Measurements from ENCODE around the gene TBX10. TPM values are rescaled to one million over a fixed set of nuclear protein-coding genes. Genes with fewer than 3 reads are reported as not detected.

The TBX10 gene
- total and polyA plus RNA-seq, 4 experiments from 2014 or later, result not detected

DNA sequence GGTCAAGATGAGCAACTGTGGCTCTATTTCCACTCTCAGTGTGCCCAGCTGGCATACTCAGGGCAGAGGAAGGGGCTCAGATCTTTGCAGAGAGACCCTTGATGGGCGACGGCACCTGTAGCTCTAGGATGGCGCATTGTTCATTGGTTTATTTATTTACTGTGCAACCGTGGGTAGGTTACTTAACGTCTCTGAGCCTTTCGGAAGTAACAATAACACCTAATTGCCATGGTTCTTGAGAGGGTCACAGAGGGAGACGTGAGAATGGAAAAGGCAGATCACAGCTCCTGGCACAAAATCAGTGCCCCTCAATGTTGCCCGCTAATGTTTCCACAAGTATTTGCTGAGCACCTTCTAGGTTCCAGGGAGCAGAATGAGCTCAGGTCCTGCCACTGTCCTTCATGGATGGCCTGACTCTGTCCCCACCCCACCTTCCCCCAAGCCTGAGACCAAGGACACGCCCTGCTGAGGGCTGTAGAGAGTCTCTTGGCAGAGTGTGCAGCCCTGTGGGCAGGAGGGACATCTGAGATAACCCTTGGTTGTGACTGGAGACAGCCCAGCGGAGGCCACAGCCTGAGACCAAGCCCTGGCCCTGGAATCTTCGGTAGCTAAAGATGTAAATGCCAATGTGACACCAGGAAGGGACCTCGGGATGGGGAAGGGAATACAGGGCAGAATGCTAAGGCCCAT, 35.6 kb upstream of the TBX10 start:
- peaks cover 8 to 16% of the 10 kb centered on the region in 2 donors for H3K27me3 Mint-ChIP-seq
- H3K27ac Mint-ChIP-seq, result no peak overlapping the region
- Histone ChIP-seq H3K27ac (ENCODE audit: low read depth, low read length) (no peak overlapping the region), H3K4me1 (ENCODE audit: insufficient read depth, low read length) (no peaks in the 10 kb centered on the region), H3K36me3 (ENCODE audit: insufficient read depth, low read length) (no peaks in the 10 kb centered on the region), H3K4me3 (ENCODE audit: low read length in 2 of 2) (no peak overlapping the region), H3K9me3 (ENCODE audit: control insufficient read depth in 1 of 2, low read length in 2 of 2) (no peaks in the 10 kb centered on the region), H3K27me3 (ENCODE audit: insufficient read depth, low read length) (no peaks in the 10 kb centered on the region)
- DNase-seq, result no peak
- intact Hi-C loops (cut with micrococcal nuclease), result no loop called here
- ChIA-PET CTCF (ENCODE audit: partially characterized antibody) (no interaction called here), POLR2A (ENCODE audit: partially characterized antibody) (no interaction called here)
- H3K4me3 Mint-ChIP-seq, result no peak overlapping the region
- peaks cover 0 to 2% (median 0%) of the 10 kb centered on the region in 8 donors for H3K9me3 Mint-ChIP-seq
- H3K36me3 Mint-ChIP-seq, result no peaks in the 10 kb centered on the region
- H3K4me1 Mint-ChIP-seq, result no peaks in the 10 kb centered on the region

DNA sequence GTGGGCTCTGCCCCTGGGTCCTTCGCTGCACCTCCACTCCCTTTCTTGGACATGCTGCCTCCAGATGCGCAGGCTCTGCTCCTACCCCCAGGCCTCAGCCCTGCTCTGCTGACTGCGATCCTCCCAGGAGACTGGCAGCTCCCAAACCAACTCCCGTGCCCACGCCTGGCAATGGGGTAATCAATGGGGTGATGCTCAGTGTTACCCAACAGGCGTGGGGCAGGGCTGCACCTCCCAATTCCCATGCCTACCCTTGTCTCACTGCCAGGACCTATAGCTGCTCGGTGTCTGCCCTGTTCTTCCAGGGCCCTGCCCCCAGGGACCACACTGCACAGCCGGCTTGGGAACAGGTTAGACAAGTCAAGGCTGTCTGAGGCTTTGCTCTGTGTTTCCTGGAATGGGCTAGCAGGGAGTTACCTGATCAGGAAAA, 34.9 kb upstream of the TBX10 start, which contains the start of gene ALDH3B2:
TSS of gene ALDH3B2 (minus strand) at position 182 of the 430 bp plus-strand sequence. CDS start 7,688 bp downstream, outside the sequence.
- Histone ChIP-seq H3K27ac (ENCODE audit: low read depth, low read length) (no peak within 1 kb of the TSS), H3K4me3 (ENCODE audit: low read length in 2 of 2) (no peak within 1 kb of the TSS), H3K27me3 (ENCODE audit: insufficient read depth, low read length) (no peaks in the 10 kb centered on the region), H3K9me3 (ENCODE audit: control insufficient read depth in 1 of 2, low read length in 2 of 2) (no peaks in the 10 kb centered on the region), H3K36me3 (ENCODE audit: insufficient read depth, low read length) (no peaks in the 10 kb centered on the region), H3K4me1 (ENCODE audit: insufficient read depth, low read length) (no peaks in the 10 kb centered on the region)
- no peak for DNase-seq
- Mint-ChIP-seq H3K4me3 (no peak within 1 kb of the TSS), H3K9me3 (peaks cover 0 to 2% (median 0%) of the 10 kb centered on the region in 8 donors), H3K4me1 (no peaks in the 10 kb centered on the region), H3K27me3 (peaks cover 8 to 16% of the 10 kb centered on the region in 2 donors), H3K27ac (no peak within 1 kb of the TSS), H3K36me3 (no peaks in the 10 kb centered on the region)
- CTCF ChIA-PET (ENCODE audit: partially characterized antibody), result no interaction called here
- intact Hi-C loops (cut with micrococcal nuclease), result no loop called here
- POLR2A ChIA-PET (ENCODE audit: partially characterized antibody), result no interaction called here

DNA sequence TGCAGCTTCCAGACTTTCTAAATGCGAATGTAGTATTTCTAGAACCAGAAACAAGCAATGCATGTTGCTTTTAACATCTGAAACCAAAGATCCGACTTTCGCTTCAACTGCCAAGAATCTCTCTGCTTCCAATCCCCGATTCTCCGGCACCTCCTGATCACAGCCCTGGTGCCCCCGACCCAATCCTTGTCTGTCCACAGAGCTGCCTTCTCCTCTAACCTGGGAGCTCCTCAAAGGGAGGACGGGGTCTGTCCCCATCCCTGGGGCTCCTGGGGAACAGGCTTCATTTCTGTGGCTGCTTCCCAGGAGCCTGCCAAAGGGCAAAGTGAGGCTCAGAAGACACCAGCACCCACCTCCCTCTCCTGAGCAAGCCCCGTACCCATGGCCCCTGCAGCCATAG, 34.3 kb upstream of the TBX10 start:
- Mint-ChIP-seq H3K36me3 (no peaks in the 10 kb centered on the region), H3K4me1 (no peaks in the 10 kb centered on the region), H3K27ac (no peak overlapping the region), H3K9me3 (peaks cover 0 to 2% (median 0%) of the 10 kb centered on the region in 8 donors), H3K4me3 (no peak overlapping the region), H3K27me3 (peaks cover 8 to 16% of the 10 kb centered on the region in 2 donors)
- ChIA-PET POLR2A (ENCODE audit: partially characterized antibody) (no interaction called here), CTCF (ENCODE audit: partially characterized antibody) (no interaction called here)
- no peaks in the 10 kb centered on the region for H3K36me3 ChIP-seq (ENCODE audit: insufficient read depth, low read length)
- no peaks in the 10 kb centered on the region for H3K27me3 ChIP-seq (ENCODE audit: insufficient read depth, low read length)
- no peaks in the 10 kb centered on the region for H3K9me3 ChIP-seq (ENCODE audit: control insufficient read depth in 1 of 2, low read length in 2 of 2)
- DNase-seq, result no peak
- H3K4me3 ChIP-seq (ENCODE audit: low read length in 2 of 2), result no peak overlapping the region
- no peak overlapping the region for H3K27ac ChIP-seq (ENCODE audit: low read depth, low read length)
- intact Hi-C loops (cut with micrococcal nuclease), result no loop called here
- H3K4me1 ChIP-seq (ENCODE audit: insufficient read depth, low read length), result no peaks in the 10 kb centered on the region

DNA sequence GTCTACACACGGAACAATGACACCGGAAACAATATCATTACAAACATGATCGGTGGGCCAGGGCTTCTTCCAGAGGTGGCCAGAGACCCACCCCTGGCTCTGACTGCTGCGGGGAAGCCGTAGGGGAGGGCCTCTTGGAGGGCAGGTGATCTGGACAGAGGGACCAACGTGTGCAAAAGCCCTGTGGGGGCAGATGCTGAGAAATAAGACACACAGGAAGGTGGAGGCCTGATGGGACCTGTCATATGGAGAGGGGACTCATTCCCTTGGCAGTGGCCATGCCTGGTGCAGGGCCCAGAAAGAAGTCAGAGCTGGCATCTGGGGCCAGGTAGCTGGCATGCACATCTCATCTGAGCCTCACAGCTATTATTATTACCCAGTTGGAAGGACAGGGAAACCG, 33.8 kb upstream of the TBX10 start:
- ChIA-PET CTCF (ENCODE audit: partially characterized antibody) (interaction anchor here (0.7 kb wide), 1 partner anchor 1555 kb away, joined by 3 read pairs; no protein-coding TSS in a partner anchor), POLR2A (ENCODE audit: partially characterized antibody) (no interaction called here)
- H3K9me3 ChIP-seq (ENCODE audit: control insufficient read depth in 1 of 2, low read length in 2 of 2), result no peaks in the 10 kb centered on the region
- Mint-ChIP-seq H3K27ac (no peak overlapping the region), H3K27me3 (peaks cover 8 to 16% of the 10 kb centered on the region in 2 donors), H3K36me3 (no peaks in the 10 kb centered on the region), H3K9me3 (peaks cover 0 to 2% (median 0%) of the 10 kb centered on the region in 8 donors), H3K4me3 (no peak overlapping the region), H3K4me1 (no peaks in the 10 kb centered on the region)
- no peaks in the 10 kb centered on the region for H3K27me3 ChIP-seq (ENCODE audit: insufficient read depth, low read length)
- no peak for DNase-seq
- H3K36me3 ChIP-seq (ENCODE audit: insufficient read depth, low read length), result no peaks in the 10 kb centered on the region
- intact Hi-C loops (cut with micrococcal nuclease), result no loop called here
- H3K27ac ChIP-seq (ENCODE audit: low read depth, low read length), result no peak overlapping the region
- H3K4me3 ChIP-seq (ENCODE audit: low read length in 2 of 2), result no peak overlapping the region
- no peaks in the 10 kb centered on the region for H3K4me1 ChIP-seq (ENCODE audit: insufficient read depth, low read length)

DNA sequence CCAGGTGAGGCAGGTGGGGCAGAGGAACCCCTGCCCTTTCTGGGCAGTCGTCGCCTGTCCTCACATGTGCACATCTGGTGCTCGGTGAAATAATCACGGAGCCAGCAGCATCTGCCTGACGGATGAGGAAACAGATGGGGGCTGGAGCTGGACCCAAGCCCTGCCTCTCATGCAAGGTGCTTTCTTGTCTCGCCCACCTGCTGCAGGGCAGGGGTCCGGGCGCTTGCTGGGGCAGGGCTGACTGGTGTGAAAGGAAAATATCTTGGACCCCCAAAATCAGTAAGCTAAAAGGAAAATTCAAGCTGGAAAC, 31.6 kb upstream of the TBX10 start:
- ChIA-PET CTCF (ENCODE audit: partially characterized antibody) (no interaction called here), POLR2A (ENCODE audit: partially characterized antibody) (no interaction called here)
- H3K27me3 ChIP-seq (ENCODE audit: insufficient read depth, low read length), result no peaks in the 10 kb centered on the region
- H3K4me1 ChIP-seq (ENCODE audit: insufficient read depth, low read length), result no peaks in the 10 kb centered on the region
- H3K36me3 Mint-ChIP-seq, result no peaks in the 10 kb centered on the region
- H3K36me3 ChIP-seq (ENCODE audit: insufficient read depth, low read length), result no peaks in the 10 kb centered on the region
- DNase-seq, result no peak
- H3K4me3 ChIP-seq (ENCODE audit: low read length in 2 of 2), result no peak overlapping the region
- H3K27me3 Mint-ChIP-seq, result peaks cover 6 to 11% of the 10 kb centered on the region in 2 donors
- H3K4me3 Mint-ChIP-seq, result no peak overlapping the region
- H3K4me1 Mint-ChIP-seq, result no peaks in the 10 kb centered on the region
- H3K9me3 ChIP-seq (ENCODE audit: control insufficient read depth in 1 of 2, low read length in 2 of 2), result no peaks in the 10 kb centered on the region
- H3K27ac Mint-ChIP-seq, result no peak overlapping the region
- intact Hi-C loops (cut with micrococcal nuclease), result no loop called here
- H3K9me3 Mint-ChIP-seq, result peaks cover 0 to 2% (median 0%) of the 10 kb centered on the region in 8 donors
- no peak overlapping the region for H3K27ac ChIP-seq (ENCODE audit: low read depth, low read length)

DNA sequence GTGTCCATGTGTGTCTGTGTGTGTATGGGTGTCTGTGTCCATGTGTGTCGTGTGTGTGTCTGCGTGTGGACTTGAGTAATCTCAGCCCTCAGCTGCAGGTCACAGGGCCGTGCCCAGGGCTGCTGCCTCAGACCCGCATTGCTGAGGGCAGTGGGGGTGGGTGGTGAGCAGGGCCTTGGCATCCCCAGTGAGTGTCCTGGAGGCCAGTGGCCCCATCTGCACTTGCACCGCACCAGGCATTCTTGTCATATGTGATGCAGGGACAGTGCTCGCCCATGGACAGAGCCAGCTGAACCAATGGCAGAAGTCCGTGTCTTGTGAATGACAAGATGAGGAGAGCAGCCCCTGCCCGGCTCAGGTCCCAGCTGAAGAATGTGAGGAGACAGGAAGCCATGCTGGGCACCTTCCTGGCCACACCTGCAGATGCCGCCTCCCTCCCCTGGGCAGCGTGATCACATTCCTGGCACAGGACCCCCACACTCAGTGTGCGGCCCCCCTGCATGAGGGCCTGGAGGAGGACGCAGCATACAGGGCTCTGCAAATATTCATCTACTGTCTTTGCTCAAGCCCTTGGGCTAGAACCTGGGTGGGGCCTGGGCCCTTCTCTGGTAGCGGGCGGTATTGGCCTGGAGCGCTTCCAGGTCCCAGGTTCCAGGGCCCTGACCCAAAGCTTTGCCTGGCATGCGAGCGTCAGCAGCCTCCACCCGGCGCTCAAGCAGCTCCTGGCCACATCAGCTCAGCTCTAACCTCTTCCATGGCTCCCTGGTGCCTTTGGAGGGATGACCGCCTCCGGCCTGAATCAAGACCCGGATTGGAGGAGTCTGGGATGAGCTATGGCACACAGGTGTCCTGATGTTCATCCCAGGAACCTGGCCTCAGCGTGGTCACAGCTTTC, 31.0 kb upstream of the TBX10 start:
- H3K27ac Mint-ChIP-seq, result peak overlapping the region in 1 of 7 donors; percentile 24
- no peak for DNase-seq
- Histone ChIP-seq H3K9me3 (ENCODE audit: control insufficient read depth in 1 of 2, low read length in 2 of 2) (no peaks in the 10 kb centered on the region), H3K36me3 (ENCODE audit: insufficient read depth, low read length) (no peaks in the 10 kb centered on the region), H3K4me3 (ENCODE audit: low read length in 2 of 2) (no peak overlapping the region), H3K27ac (ENCODE audit: low read depth, low read length) (no peak overlapping the region), H3K27me3 (ENCODE audit: insufficient read depth, low read length) (no peaks in the 10 kb centered on the region), H3K4me1 (ENCODE audit: insufficient read depth, low read length) (no peaks in the 10 kb centered on the region)
- no peak overlapping the region for H3K4me3 Mint-ChIP-seq
- ChIA-PET CTCF (ENCODE audit: partially characterized antibody) (no interaction called here), POLR2A (ENCODE audit: partially characterized antibody) (no interaction called here)
- intact Hi-C loops (cut with micrococcal nuclease), result no loop called here
- H3K27me3 Mint-ChIP-seq, result peaks cover 6 to 11% of the 10 kb centered on the region in 2 donors
- H3K4me1 Mint-ChIP-seq, result no peaks in the 10 kb centered on the region
- no peaks in the 10 kb centered on the region for H3K36me3 Mint-ChIP-seq
- H3K9me3 Mint-ChIP-seq, result peaks cover 0 to 2% (median 0%) of the 10 kb centered on the region in 8 donors

DNA sequence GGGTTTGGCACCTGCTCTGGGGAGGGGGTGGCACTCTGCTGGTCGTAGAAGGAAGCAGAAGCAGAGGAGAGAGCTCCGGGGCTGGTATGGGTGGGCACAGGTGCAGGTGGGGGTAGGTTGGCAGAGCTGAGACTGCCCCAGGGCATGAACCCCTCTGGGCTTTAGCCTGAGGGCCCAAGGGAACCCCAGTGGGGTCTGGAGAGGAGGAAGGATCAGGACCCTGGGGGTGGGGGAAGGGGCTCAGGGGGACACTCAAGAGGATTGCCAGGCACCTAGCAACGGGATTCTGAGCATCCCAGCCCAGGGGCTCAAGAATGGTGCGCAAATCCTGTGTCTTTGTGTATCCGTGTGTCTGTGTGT, 28.6 kb upstream of the TBX10 start:
- intact Hi-C loops (cut with micrococcal nuclease), result no loop called here
- H3K9me3 Mint-ChIP-seq, result no peaks in the 10 kb centered on the region
- CTCF ChIA-PET (ENCODE audit: partially characterized antibody), result interaction anchor here (1.0 kb wide), 1 partner anchor 54 kb away, joined by 3 read pairs; no protein-coding TSS in a partner anchor
- H3K36me3 Mint-ChIP-seq, result no peaks in the 10 kb centered on the region
- Histone ChIP-seq H3K4me1 (ENCODE audit: insufficient read depth, low read length) (no peaks in the 10 kb centered on the region), H3K9me3 (ENCODE audit: control insufficient read depth in 1 of 2, low read length in 2 of 2) (no peaks in the 10 kb centered on the region), H3K4me3 (ENCODE audit: low read length in 2 of 2) (no peak overlapping the region), H3K27me3 (ENCODE audit: insufficient read depth, low read length) (no peaks in the 10 kb centered on the region), H3K27ac (ENCODE audit: low read depth, low read length) (no peak overlapping the region), H3K36me3 (ENCODE audit: insufficient read depth, low read length) (no peaks in the 10 kb centered on the region)
- no peaks in the 10 kb centered on the region for H3K4me1 Mint-ChIP-seq
- POLR2A ChIA-PET (ENCODE audit: partially characterized antibody), result no interaction called here
- peaks cover 0 to 1% of the 10 kb centered on the region in 2 donors for H3K27me3 Mint-ChIP-seq
- no peak overlapping the region for H3K27ac Mint-ChIP-seq
- no peak overlapping the region for H3K4me3 Mint-ChIP-seq
- DNase-seq, result no peak
